Measurements from ENCODE around the gene EBF3. TPM values are rescaled to one million over a fixed set of nuclear protein-coding genes. Genes with fewer than 3 reads are reported as not detected.

The EBF3 gene
- total RNA-seq, 1 donor from 2014 or later, result not detected

DNA sequence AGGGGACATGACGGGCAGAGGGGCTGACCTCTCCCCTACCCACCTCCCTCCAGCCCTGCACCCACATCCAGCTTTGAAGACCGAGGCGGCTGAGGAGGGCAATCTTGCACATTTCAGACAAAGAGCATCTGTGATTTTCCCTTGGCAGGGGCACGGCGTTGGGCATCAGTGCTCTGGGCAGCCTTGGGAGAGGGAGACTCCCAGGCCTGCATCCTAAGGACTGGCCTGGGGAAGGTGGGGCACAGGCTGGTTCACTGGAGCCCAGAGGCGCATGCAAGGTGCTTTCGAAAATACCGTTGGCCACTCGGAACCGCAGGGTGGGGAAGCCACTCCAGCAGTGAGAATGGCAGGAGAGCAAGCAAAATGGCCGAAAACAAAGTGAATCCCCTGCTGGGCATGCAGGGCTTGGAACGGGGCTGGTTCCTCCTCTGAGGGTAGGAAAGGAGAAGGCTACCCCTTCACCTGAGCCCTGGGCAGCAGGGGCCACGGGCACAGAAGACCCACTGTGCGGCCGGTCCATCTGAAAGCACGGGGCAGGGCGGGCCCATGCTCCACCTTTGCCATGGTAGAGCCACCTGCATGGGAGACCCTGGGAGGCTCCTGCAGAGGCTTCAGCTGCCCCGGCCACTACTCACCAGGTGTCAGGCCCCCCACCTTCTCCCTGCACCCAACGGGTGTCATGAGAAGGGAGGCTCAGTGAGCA lies 49.8 kb downstream of the EBF3 start:
- TF ChIP-seq, protein P1, sequence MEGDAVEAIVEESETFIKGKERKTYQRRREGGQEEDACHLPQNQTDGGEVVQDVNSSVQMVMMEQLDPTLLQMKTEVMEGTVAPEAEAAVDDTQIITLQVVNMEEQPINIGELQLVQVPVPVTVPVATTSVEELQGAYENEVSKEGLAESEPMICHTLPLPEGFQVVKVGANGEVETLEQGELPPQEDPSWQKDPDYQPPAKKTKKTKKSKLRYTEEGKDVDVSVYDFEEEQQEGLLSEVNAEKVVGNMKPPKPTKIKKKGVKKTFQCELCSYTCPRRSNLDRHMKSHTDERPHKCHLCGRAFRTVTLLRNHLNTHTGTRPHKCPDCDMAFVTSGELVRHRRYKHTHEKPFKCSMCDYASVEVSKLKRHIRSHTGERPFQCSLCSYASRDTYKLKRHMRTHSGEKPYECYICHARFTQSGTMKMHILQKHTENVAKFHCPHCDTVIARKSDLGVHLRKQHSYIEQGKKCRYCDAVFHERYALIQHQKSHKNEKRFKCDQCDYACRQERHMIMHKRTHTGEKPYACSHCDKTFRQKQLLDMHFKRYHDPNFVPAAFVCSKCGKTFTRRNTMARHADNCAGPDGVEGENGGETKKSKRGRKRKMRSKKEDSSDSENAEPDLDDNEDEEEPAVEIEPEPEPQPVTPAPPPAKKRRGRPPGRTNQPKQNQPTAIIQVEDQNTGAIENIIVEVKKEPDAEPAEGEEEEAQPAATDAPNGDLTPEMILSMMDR (conservative IDR thresholded peaks at IDR 0.05; ENCODE audit: low read depth, low read length), result no peak
- DNase-seq (ENCODE audit: low read depth), result no peak
- H3K4me3 ChIP-seq (ENCODE audit: low read depth, low read length), result no peak overlapping the region

DNA sequence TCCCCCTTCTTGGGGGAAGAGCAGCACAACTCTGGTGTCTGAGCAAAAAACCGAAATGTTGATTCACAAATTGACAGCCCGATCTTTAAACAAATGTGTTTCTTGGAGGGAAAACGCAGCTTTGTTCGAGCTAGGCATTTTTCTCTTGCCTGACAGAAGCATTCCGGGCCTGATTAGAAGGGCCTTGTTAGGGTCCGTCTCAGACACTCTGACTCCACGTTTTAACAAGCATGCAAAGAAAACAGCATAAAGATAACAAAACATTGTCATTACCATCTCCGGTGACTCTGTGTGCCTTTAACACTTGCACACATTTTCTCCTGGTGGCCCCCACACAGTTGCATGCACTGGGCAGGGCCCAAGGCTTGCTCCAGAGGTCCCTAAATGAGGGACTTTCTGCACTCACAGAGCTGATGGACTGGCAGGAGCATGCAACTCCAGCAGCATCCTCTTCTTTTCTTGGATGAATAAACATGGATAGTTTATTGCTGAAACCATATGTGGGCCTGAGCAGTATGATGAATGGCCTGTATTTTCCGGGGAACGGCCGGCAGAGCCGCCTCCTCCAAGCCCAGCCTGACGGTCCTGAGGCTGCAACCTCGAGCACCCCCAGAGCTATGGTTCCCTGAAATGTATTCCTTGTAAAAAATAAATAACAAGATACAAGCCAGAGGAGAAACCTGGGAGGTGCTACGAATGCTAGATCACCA lies 50.9 kb downstream of the EBF3 start:
- no peak overlapping the region for H3K4me3 ChIP-seq (ENCODE audit: low read depth, low read length)
- no peak for DNase-seq (ENCODE audit: low read depth)
- TF ChIP-seq, protein P1 (conservative IDR thresholded peaks at IDR 0.05; ENCODE audit: low read depth, low read length), result no peak

DNA sequence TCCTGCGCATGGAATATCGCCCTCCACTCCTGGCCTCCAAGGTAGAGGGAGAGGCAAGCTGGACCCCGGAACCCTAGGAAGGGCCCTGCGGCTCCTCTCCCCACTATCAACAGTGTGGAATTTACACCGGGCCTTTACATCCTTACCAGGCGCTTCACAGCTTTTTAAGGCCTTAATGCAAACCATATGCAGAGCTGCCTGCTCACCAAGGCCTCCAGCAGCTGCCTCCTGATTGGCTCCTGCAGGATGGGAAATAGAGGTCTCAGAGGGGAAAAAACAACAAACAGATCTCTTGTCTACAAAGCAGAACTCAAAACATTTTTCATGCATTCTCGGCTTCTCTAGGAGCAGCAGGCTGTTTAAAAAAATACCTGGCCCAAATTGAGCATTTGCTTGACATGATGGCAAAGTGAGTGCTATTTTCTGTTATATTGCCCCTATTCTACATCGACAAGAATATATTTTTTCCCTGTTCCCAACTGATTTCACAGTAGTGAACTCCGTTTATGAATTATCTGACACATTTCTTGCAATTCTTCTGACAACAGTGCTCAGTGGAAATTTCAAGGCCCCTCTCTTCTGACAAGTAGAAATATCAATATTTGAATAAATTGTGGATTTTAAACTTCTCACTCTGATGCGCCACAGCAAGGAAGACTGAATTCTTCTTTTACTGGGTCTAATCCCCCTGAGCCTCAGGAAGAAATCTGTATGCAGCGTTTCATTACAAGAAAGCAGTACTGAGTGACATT lies 51.7 kb downstream of the EBF3 start:
- H3K4me3 ChIP-seq (ENCODE audit: low read depth, low read length), result no peak overlapping the region
- TF ChIP-seq, protein P1 (conservative IDR thresholded peaks at IDR 0.05; ENCODE audit: low read depth, low read length), result no peak
- DNase-seq (ENCODE audit: low read depth), result no peak

DNA sequence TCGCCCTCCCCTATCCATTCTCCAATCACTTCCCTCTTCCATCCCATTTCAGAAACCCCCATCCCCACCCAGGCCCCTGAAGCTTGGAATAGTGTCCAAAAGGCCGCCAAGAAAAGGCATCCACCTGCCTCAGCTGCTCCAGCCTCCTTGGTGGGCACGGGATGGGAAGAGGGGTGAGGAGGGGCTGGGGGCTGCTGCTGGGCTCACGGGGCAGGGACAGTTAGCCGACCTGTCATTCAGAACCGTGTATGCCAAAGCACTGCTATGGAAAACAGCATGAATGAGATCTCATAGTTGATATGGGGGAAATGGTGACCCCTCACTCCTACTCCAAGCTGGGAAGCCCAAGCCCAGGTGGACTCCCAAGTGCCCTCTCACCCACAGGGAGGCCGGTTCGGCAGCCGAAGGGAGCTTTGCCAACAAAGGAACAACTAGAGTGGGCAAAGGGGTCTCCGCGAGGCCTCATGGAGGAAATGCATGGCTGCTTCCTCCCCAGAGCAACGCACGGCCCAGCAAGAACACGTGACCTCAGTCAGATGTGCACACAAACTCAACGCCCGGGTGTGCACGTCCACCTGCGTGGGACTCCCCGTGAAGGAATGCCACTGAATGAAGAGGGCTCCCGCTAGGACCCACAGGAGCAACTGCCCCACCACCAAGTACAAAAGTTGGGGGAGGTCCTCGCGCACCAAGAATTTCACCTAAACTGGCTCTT lies 52.5 kb downstream of the EBF3 start:
- H3K4me3 ChIP-seq (ENCODE audit: low read depth, low read length), result no peak overlapping the region
- no peak for DNase-seq (ENCODE audit: low read depth)
- TF ChIP-seq, protein P1 (conservative IDR thresholded peaks at IDR 0.05; ENCODE audit: low read depth, low read length), result no peak

DNA sequence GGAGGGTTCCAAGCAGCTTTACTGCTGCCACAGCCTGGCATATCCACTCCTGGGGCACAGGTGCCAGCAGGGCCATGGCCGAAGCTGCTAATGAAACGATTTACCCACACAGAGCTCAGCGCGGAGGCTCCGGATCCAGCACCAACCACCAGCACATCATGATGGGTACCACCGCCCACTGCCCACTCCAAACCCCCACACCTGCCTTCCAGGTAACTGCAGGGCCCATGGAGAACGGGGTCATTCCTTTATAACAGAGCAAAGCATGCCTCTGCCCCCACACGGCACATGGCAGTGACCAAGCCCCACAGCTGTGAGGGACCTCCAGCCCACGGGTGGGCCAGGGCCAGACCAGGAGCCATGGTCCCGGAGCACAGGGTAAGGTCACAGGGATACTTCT lies 53.2 kb downstream of the EBF3 start:
- no peak for DNase-seq (ENCODE audit: low read depth)
- no peak overlapping the region for H3K4me3 ChIP-seq (ENCODE audit: low read depth, low read length)
- TF ChIP-seq, protein P1 (conservative IDR thresholded peaks at IDR 0.05; ENCODE audit: low read depth, low read length), result no peak

DNA sequence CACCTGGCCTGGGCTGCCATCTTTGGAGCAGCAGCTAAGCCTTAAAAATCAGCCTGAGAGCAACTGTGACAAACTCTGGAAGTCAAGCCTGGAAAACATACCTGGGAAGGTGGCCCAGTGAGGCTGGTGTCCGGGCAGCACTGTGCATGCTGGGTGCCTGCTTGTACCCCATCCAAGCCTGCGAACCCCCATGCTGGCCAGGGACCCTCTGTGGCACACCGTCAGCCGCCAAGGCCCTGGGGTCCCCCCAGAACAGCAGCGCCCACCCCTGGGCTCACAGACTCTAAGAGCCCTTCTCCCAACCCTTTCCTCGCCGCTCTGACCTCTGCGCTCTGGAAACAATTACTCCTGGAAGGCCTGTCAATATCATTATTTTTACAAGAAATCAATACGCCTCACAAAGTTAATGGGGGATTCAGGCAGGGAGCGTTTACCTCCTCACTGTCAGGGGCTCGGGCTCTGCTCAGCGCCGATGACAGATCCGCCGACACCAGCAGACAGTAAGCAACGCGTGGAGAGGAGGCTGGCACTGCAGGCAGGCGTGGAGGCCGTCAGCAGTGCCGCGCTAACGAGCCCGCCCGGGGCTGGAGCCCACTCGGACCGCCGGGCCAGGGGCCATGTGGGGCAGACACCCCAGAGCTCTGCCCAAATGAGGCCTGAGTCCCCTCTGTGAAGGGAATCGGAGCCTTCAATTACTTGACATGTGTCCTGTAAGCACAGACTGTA lies 54.4 kb downstream of the EBF3 start:
- TF ChIP-seq, protein P1 (conservative IDR thresholded peaks at IDR 0.05; ENCODE audit: low read depth, low read length), result no peak
- H3K4me3 ChIP-seq (ENCODE audit: low read depth, low read length), result no peak overlapping the region
- DNase-seq (ENCODE audit: low read depth), result no peak

Data from epithelial cell of proximal tubule (primary cell).